H1 (cell line): Measurements from ENCODE around the gene MYO1A. TPM values are rescaled to one million over a fixed set of nuclear protein-coding genes. Genes with fewer than 3 reads are reported as not detected.
A peak's percentile ranks its signal among the peaks of the same experiment; 100 is the strongest.

Experiments used
- CTCF ChIA-PET: fragments of 300-600 bp; sonication (Branson Sonifier 250); formaldehyde crosslinking; loops from one replicate; lab custom pipeline; 2021; ENCODE audit not compliant: partially characterized antibody; lab: Charles Lee
- POLR2A ChIA-PET: fragments of 300-600 bp; sonication (Branson Sonifier 250); formaldehyde crosslinking; loops from one replicate; lab custom pipeline; 2021; ENCODE audit warnings: inconsistent platforms; ENCODE audit not compliant: partially characterized antibody; lab: Charles Lee
- DNase-seq, 2 experiments: peaks; one replicate each; pipeline versions ENCODE4 v3.0.0 to v3.0.0-alpha.2; 2010 to 2022; ENCODE audit warnings: low spot score in 2 of 2, low read depth in 1 of 2, mixed read lengths in 1 of 2
- FAIRE-seq: peaks from 2 replicates; lab custom pipeline; 2011; peaks lifted over from hg19 to GRCh38; lab: Jason Lieb, UNC
- H2AFZ ChIP-seq: 2 replicates; pipeline ENCODE4 v1.8.1; 2012; ENCODE audit warnings: low read length, inconsistent platforms
- H2AK5ac ChIP-seq: 2 replicates; pipeline ENCODE4 v1.6.1; 2013; ENCODE audit warnings: low read depth, low read length
- H2BK120ac ChIP-seq: replicated peaks from 2 replicates; pipeline ENCODE3; 2013; ENCODE audit warnings: low read depth, low read length, inconsistent platforms
- H2BK12ac ChIP-seq: 2 replicates; pipeline ENCODE4 v1.6.1; 2013; ENCODE audit warnings: low read depth, low read length
- H2BK15ac ChIP-seq: 2 replicates; pipeline ENCODE4 v1.6.1; 2013; ENCODE audit warnings: low read length
- H2BK20ac ChIP-seq: 2 replicates; pipeline ENCODE4 v1.6.1; 2013; ENCODE audit warnings: low read length
- H2BK5ac ChIP-seq: 2 replicates; pipeline ENCODE4 v1.6.1; 2013; ENCODE audit warnings: low read depth, low read length
- H3K14ac ChIP-seq: 2 replicates; pipeline ENCODE4 v1.6.1; 2013; ENCODE audit warnings: inconsistent platforms; ENCODE audit not compliant: insufficient read length
- H3K18ac ChIP-seq: 2 replicates; pipeline ENCODE4 v1.6.1; 2013; ENCODE audit warnings: low read length; ENCODE audit errors: extremely low read depth
- H3K23ac ChIP-seq: 2 replicates; pipeline ENCODE4 v1.6.1; 2013; ENCODE audit warnings: inconsistent platforms; ENCODE audit not compliant: insufficient read length
- H3K23me2 ChIP-seq: 2 replicates; pipeline ENCODE4 v1.6.1; 2013; ENCODE audit warnings: low read depth, low read length
- H3K27ac ChIP-seq: 2 replicates; pipeline ENCODE4 v1.6.1; 2011; ENCODE audit warnings: low read depth, low read length, inconsistent platforms
- H3K27me3 ChIP-seq, 4 experiments: replicated peaks in 1 of 4; 1 replicate in 1 of 4; 2 replicates in 3 of 4; pipeline versions ENCODE4 v1.6.1 to v1.8.1; 2011 to 2013; ENCODE audit warnings: low read length in 3 of 4, mild to moderate bottlenecking in 3 of 4, inconsistent platforms in 2 of 4, mixed read lengths in 2 of 4, moderate library complexity in 1 of 4; ENCODE audit not compliant: control insufficient read depth in 3 of 4, insufficient read depth in 3 of 4; ENCODE audit errors: extremely low read depth in 1 of 4
- H3K36me3 ChIP-seq, 4 experiments: 2 replicates each; pipeline versions ENCODE4 v1.6.1 to v1.8.1; 2011 to 2013; ENCODE audit warnings: mild to moderate bottlenecking in 4 of 4, low read length in 3 of 4, moderate library complexity in 2 of 4, control low read depth in 1 of 4, inconsistent platforms in 1 of 4; ENCODE audit not compliant: insufficient read depth in 4 of 4, control insufficient read depth in 2 of 4
- H3K4ac ChIP-seq: replicated peaks from 2 replicates; pipeline ENCODE3; 2013; ENCODE audit warnings: low read length, low read depth, mixed read lengths, inconsistent platforms; ENCODE audit not compliant: insufficient read length
- H3K4me1 ChIP-seq, 4 experiments: replicated peaks in 1 of 4; 1 replicate in 1 of 4; 2 replicates in 3 of 4; pipeline versions ENCODE4 v1.6.1 to v1.8.1; 2011 to 2013; ENCODE audit warnings: low read length in 3 of 4, inconsistent platforms in 2 of 4, mixed read lengths in 1 of 4; ENCODE audit not compliant: insufficient read depth in 4 of 4, control insufficient read depth in 3 of 4
- H3K4me2 ChIP-seq, 2 experiments: 2 replicates each; pipeline versions ENCODE4 v1.6.1 to v1.8.1; 2011 to 2013; ENCODE audit warnings: low read depth in 2 of 2, low read length in 2 of 2, control low read depth in 1 of 2, inconsistent platforms in 1 of 2, mild to moderate bottlenecking in 1 of 2; ENCODE audit not compliant: insufficient read depth in 1 of 2
- H3K4me3 ChIP-seq, 4 experiments: fragments of 200-600, 300-600 bp in 1 of 4; sonication (generic), shearing (Covaris generic), sonication (Bioruptor Twin) in 1 of 4; 2 replicates each; pipeline versions ENCODE4 v1.5.1 to v1.8.1; 2011 to 2016; ENCODE audit warnings: low read length in 4 of 4, low read depth in 3 of 4, control low read depth in 2 of 4, inconsistent platforms in 2 of 4, mild to moderate bottlenecking in 2 of 4, mixed read lengths in 1 of 4, moderate library complexity in 1 of 4; ENCODE audit not compliant: insufficient read depth in 2 of 4; ENCODE audit errors: extremely low read depth in 1 of 4
- H3K56ac ChIP-seq: replicated peaks from 2 replicates; pipeline ENCODE3; 2013; ENCODE audit warnings: low read depth, mild to moderate bottlenecking, mixed read lengths, low read length, inconsistent platforms; ENCODE audit not compliant: insufficient read length
- H3K79me1 ChIP-seq: 2 replicates; pipeline ENCODE4 v1.6.1; 2013; ENCODE audit warnings: low read depth, low read length, control low read depth
- H3K79me2 ChIP-seq, 2 experiments: 2 replicates each; pipeline versions ENCODE4 v1.6.1 to v1.8.1; 2012 to 2013; ENCODE audit warnings: low read length in 2 of 2, mild to moderate bottlenecking in 2 of 2, inconsistent platforms in 1 of 2; ENCODE audit not compliant: insufficient read depth in 2 of 2, control insufficient read depth in 1 of 2
- H3K9ac ChIP-seq, 4 experiments: replicated peaks in 1 of 4; 1 replicate in 1 of 4; 2 replicates in 3 of 4; pipeline versions ENCODE4 v1.6.1 to v1.8.1; 2011 to 2013; ENCODE audit warnings: low read depth in 3 of 4, low read length in 3 of 4, control low read depth in 2 of 4, mild to moderate bottlenecking in 2 of 4, moderate library complexity in 2 of 4, inconsistent platforms in 1 of 4; ENCODE audit errors: extremely low read depth in 1 of 4
- H3K9me3 ChIP-seq, 2 experiments: 2 replicates each; pipeline versions ENCODE4 v1.6.1 to v1.8.1; 2012 to 2013; ENCODE audit warnings: mild to moderate bottlenecking in 2 of 2, moderate library complexity in 2 of 2, control low read depth in 1 of 2, inconsistent platforms in 1 of 2, low read depth in 1 of 2, low read length in 1 of 2, mixed read lengths in 1 of 2; ENCODE audit not compliant: insufficient read depth in 2 of 2
- H4K20me1 ChIP-seq, 2 experiments: replicated peaks in 1 of 2; 2 replicates each; pipeline versions ENCODE3 to v1.8.1; 2011 to 2013; ENCODE audit warnings: inconsistent platforms in 2 of 2, low read length in 2 of 2, mild to moderate bottlenecking in 1 of 2; ENCODE audit not compliant: insufficient read depth in 2 of 2, control insufficient read depth in 1 of 2
- H4K5ac ChIP-seq: 2 replicates; pipeline ENCODE4 v1.6.1; 2013; ENCODE audit warnings: low read length, low read depth, mixed read lengths, inconsistent platforms; ENCODE audit not compliant: insufficient read length
- H4K8ac ChIP-seq: 2 replicates; pipeline ENCODE4 v1.8.0; 2013; ENCODE audit warnings: mild to moderate bottlenecking, moderate library complexity, low read length, inconsistent platforms; ENCODE audit not compliant: insufficient read depth; ENCODE audit errors: extremely low read depth
- H4K91ac ChIP-seq: replicated peaks from 2 replicates; pipeline ENCODE3; 2013; ENCODE audit warnings: low read length, mixed read lengths, inconsistent platforms; ENCODE audit not compliant: insufficient read length
- WGBS, 2 experiments: shearing (Covaris generic) in 1 of 2; methylation state at CpG; one replicate each; pipeline versions ENCODE4 v1.1.6 to v1.1.7; 2013 to 2015; ENCODE audit warnings: low lambda C conversion rate in 2 of 2, mixed read lengths in 2 of 2, inconsistent platforms in 1 of 2, low coverage in 1 of 2, missing lambda C conversion rate in 1 of 2; ENCODE audit not compliant: insufficient replicate concordance in 2 of 2, insufficient coverage in 1 of 2, insufficient read length in 1 of 2; ENCODE audit errors: extremely low coverage in 1 of 2, missing lambda C conversion rate in 1 of 2; 5-methylcytosine and 5-hydroxymethylcytosine counted together
- polyA plus RNA-seq, 7 experiments: library from polyadenylated mRNA; depleted of rRNA in 3 of 7; stranded (reverse) in 5 of 7; unstranded in 2 of 7; fragments of >200 nt in 5 of 7; fragments of 200-250 nt in 2 of 7; gene quantifications; 1 replicate in 5 of 7; 2 replicates in 1 of 7; 4 replicates in 1 of 7; pipeline versions ENCODE4 v1.2.1 to v1.2.3, GENCODE V29; 2011 to 2013; ENCODE audit warnings: missing spikeins in 2 of 7, mixed read lengths in 2 of 7
- total RNA-seq: library from RNA; stranded (reverse); fragmentation: NEBNext Ultra II Directional; extraction: Animal tissue kit (Norgen Biotek cat#: 25700); gene quantifications from 2 replicates; pipeline ENCODE4 v1.2.1, GENCODE V29; 2021

Gene MYO1A
- total and polyA plus RNA-seq, 2 of the 8 experiments (the other 6 are each of a cell fraction or from before 2014, with no cell fraction given), result 0.54 to 0.77 TPM

- H2BK15ac ChIP-seq, result 0 out of 2 replicates have a peak within 1 kb of the TSS, but pooled peaks have one; percentile 88
- H3K9ac ChIP-seq, result peak within 1 kb of the TSS; percentile 62 to 87 (median 74)
- H3K4ac ChIP-seq, result peak within 1 kb of the TSS; percentile 98
- no peak for FAIRE-seq
- H4K5ac ChIP-seq, result peak within 1 kb of the TSS; percentile 95
- WGBS, 2 experiments, result 1% methylated on average over 32 of the region's 91 CpGs; no CpG with 5 or more reads in 1 of the 2 experiments
- no peaks in the 10 kb centered on the region for H3K9me3 ChIP-seq
- H2BK120ac ChIP-seq, result peak within 1 kb of the TSS; percentile 94
- CTCF ChIA-PET, result interaction anchor here (1.6 to 14.0 kb wide), 5 partner anchors 9 to 84 kb away, joined by 3 to 325 read pairs (median 59); partner anchors contain the start of genes NEMP1 and STAT6
- POLR2A ChIA-PET, result interaction anchor here (0.6 to 16.5 kb wide), 13 partner anchors 9 to 371 kb away, joined by 3 to 352 read pairs (median 8); partner anchors contain the start of genes GLI1, LRP1, NEMP1 and SHMT2
- H3K4me3 ChIP-seq, result peak within 1 kb of the TSS; percentile 92 to 96 (median 93)
- H3K4me2 ChIP-seq, result peak within 1 kb of the TSS; percentile 81 to 91
- H2BK12ac ChIP-seq, result peak within 1 kb of the TSS; percentile 94
- H2AK5ac ChIP-seq, result peak within 1 kb of the TSS; percentile 30; the same call in 1 of the 2 replicates
- no peaks in the 10 kb centered on the region for H3K27me3 ChIP-seq
- H2BK5ac ChIP-seq, result peak within 1 kb of the TSS; percentile 79
- no peak within 1 kb of the TSS for H3K14ac ChIP-seq
- peak within 1 kb of the TSS; percentile 98 for H4K91ac ChIP-seq
- H4K8ac ChIP-seq, result peak within 1 kb of the TSS; percentile 93
- peak within 1 kb of the TSS; percentile 94 for H3K56ac ChIP-seq
- H3K23me2 ChIP-seq, result peaks cover 25% of the 10 kb centered on the region
- H3K18ac ChIP-seq, result peak within 1 kb of the TSS; percentile 97
- H3K27ac ChIP-seq, result peak within 1 kb of the TSS; percentile 84
- peak in 1 of 2 experiments; percentile 87 for DNase-seq
- no peak within 1 kb of the TSS for H2AFZ ChIP-seq
- peaks cover 2 to 11% of the 10 kb centered on the region in 2 experiments for H4K20me1 ChIP-seq
- H3K36me3 ChIP-seq, result peaks cover 8 to 16% (median 11%) of the 10 kb centered on the region in 4 experiments; a peak in 6 of 8 replicates
- peaks cover 4% of the 10 kb centered on the region; the same call in 1 of the 2 replicates for H3K79me1 ChIP-seq
- no peak within 1 kb of the TSS for H3K23ac ChIP-seq
- peak within 1 kb of the TSS; percentile 90; the same call in 1 of the 2 replicates for H2BK20ac ChIP-seq
- H3K4me1 ChIP-seq, result peaks cover 0 to 24% (median 14%) of the 10 kb centered on the region in 4 experiments; a peak in 6 of 7 replicates
- peaks cover 0 to 18% of the 10 kb centered on the region in 2 experiments; a peak in 1 of 4 replicates for H3K79me2 ChIP-seq
Observed at GRCh38 chr12:57088354-57089270, 38.7 kb upstream of the MYO1A start, which contains the start of gene NAB2. NAB2 (plus strand) TSS chr12:57089114; CDS start chr12:57089272, 158 bp downstream.
